T-cell (primary cell): ENCODE measurements around the gene NT5DC1. TPM values are rescaled to one million over a fixed set of nuclear protein-coding genes. Genes with fewer than 3 reads are reported as not detected.

Source experiments
- ATAC-seq, 4 experiments: fragments of 200-7000 bp in 3 of 4; fragments of 150-1000 bp in 1 of 4; cut with Tn5 transposase; replicated peaks in 1 of 4; 1 replicate in 3 of 4; 2 replicates in 1 of 4; pipeline ENCODE4 v1.10.0; 2021; ENCODE audit warnings: moderate library complexity in 3 of 4, mild to moderate bottlenecking in 2 of 4, moderate number of reproducible peaks in 1 of 4
- CTCF ChIA-PET, 2 donors: fragments of 300-600 bp; sonication (Branson Sonifier 250); formaldehyde crosslinking; loops; one replicate each; lab custom pipeline; 2022; ENCODE audit warnings: antibody characterized with exemption in 2 of 2; lab: Charles Lee
- POLR2A ChIA-PET, 2 donors: fragments of 300-600 bp; sonication (Branson Sonifier 250); formaldehyde crosslinking; loops; one replicate each; lab custom pipeline; 2022; ENCODE audit warnings: antibody characterized with exemption in 2 of 2; lab: Charles Lee
- DNase-seq, 35 experiments: peaks; one replicate each; pipeline versions ENCODE4 v3.0.0 to v3.0.0-alpha.2; 2013 to 2023
- H3K27ac ChIP-seq: one replicate; pipeline ENCODE4 v1.5.1; 2013; ENCODE audit warnings: low read length
- H3K27me3 ChIP-seq, 2 experiments: replicated peaks in 1 of 2; 1 replicate in 1 of 2; 2 replicates in 1 of 2; pipeline versions ENCODE4 v1.6.1 to v1.7.0; 2013; ENCODE audit warnings: low read length in 1 of 2, mixed read lengths in 1 of 2; ENCODE audit not compliant: control insufficient read depth in 2 of 2, insufficient read depth in 2 of 2; ENCODE audit errors: extremely low read depth in 1 of 2
- H3K36me3 ChIP-seq, 2 donors: 1 replicate in 1 of 2; 2 replicates in 1 of 2; pipeline versions ENCODE4 v1.6.1 to v1.7.0; 2013; ENCODE audit warnings: low read length in 1 of 2; ENCODE audit not compliant: control insufficient read depth in 2 of 2, insufficient read depth in 1 of 2; ENCODE audit errors: extremely low read depth in 1 of 2
- H3K4me1 ChIP-seq, 2 experiments: 1 replicate in 1 of 2; 2 replicates in 1 of 2; pipeline versions ENCODE4 v1.6.1 to v1.7.0; 2013; ENCODE audit warnings: low read length in 2 of 2, mixed read lengths in 1 of 2; ENCODE audit not compliant: insufficient read depth in 2 of 2, control insufficient read depth in 1 of 2; ENCODE audit errors: extremely low read depth in 1 of 2
- H3K4me3 ChIP-seq, 2 donors: 1 replicate in 1 of 2; 2 replicates in 1 of 2; pipeline versions ENCODE4 v1.5.1 to v1.7.0; 2013; ENCODE audit warnings: mild to moderate bottlenecking in 2 of 2, low read length in 1 of 2, moderate library complexity in 1 of 2; ENCODE audit not compliant: control insufficient read depth in 1 of 2; ENCODE audit errors: extremely low read depth in 1 of 2
- H3K9me3 ChIP-seq: 2 replicates; pipeline ENCODE4 v1.7.0; 2013
- H3K27ac Mint-ChIP-seq, 2 donors: one replicate each; pipeline ENCODE4 v1.8.0; 2020 to 2021; ENCODE audit warnings: mild to moderate bottlenecking in 2 of 2, mixed read lengths in 2 of 2
- H3K27me3 Mint-ChIP-seq, 2 donors: one replicate each; pipeline ENCODE4 v1.8.0; 2021 to 2022; ENCODE audit warnings: mixed read lengths in 2 of 2
- H3K36me3 Mint-ChIP-seq: one replicate; pipeline ENCODE4 v1.8.0; 2021; ENCODE audit warnings: mixed read lengths
- H3K4me1 Mint-ChIP-seq, 3 donors: one replicate each; pipeline ENCODE4 v1.8.0; 2020 to 2022; ENCODE audit warnings: mixed read lengths in 3 of 3, mild to moderate bottlenecking in 1 of 3
- H3K4me3 Mint-ChIP-seq, 3 donors: one replicate each; pipeline ENCODE4 v1.8.0; 2020 to 2022; ENCODE audit warnings: mild to moderate bottlenecking in 3 of 3, mixed read lengths in 3 of 3, moderate library complexity in 3 of 3
- H3K9me3 Mint-ChIP-seq, 3 donors: one replicate each; pipeline ENCODE4 v1.8.0; 2020 to 2022; ENCODE audit warnings: mixed read lengths in 3 of 3
- WGBS: methylation state at CpG from one replicate; pipeline ENCODE4 v1.1.5; 2013; ENCODE audit warnings: missing lambda C conversion rate; ENCODE audit not compliant: insufficient coverage; 5-methylcytosine and 5-hydroxymethylcytosine counted together
- total RNA-seq, 35 experiments: library from RNA in 6 of 35; stranded (reverse) in 6 of 35; fragments of 120-200 nt in 1 of 35; gene quantifications; one replicate each; pipeline versions ENCODE4 v1.2.1 to v1.2.4 and lab custom pipeline; 2013 to 2026

The NT5DC1 gene
- total RNA-seq, 5 donors from 2014 or later (not counting 1 experiment from before 2014, with no cell fraction given), result 33.8 to 47.3 (median 38.1) TPM

GRCh38 chr6:116200619-116201249, 100.1 kb downstream of the NT5DC1 start:
- WGBS, result 100% methylated on average over 1 of the region's 3 CpGs
- Histone ChIP-seq H3K27ac (no peak overlapping the region), H3K9me3 (no peaks in the 10 kb centered on the region), H3K4me1 (no peaks in the 10 kb centered on the region), H3K4me3 (no peak overlapping the region), H3K27me3 (no peaks in the 10 kb centered on the region), H3K36me3 (no peaks in the 10 kb centered on the region)
- Mint-ChIP-seq H3K4me3 (no peak overlapping the region), H3K4me1 (peaks cover 0 to 7% (median 0%) of the 10 kb centered on the region in 3 donors), H3K36me3 (peaks cover 20% of the 10 kb centered on the region), H3K27ac (no peak overlapping the region), H3K9me3 (no peaks in the 10 kb centered on the region), H3K27me3 (no peaks in the 10 kb centered on the region)
- CTCF ChIA-PET, result interaction anchor here in 1 of 2 donors (0.6 kb wide), 1 partner anchor 17 kb away, joined by 3 read pairs; no protein-coding TSS in a partner anchor
- DNase-seq (no peak), ATAC-seq (no peak)
- POLR2A ChIA-PET, result no interaction called here

GRCh38 chr6:116201538-116201937, 100.9 kb downstream of the NT5DC1 start:
- no peak overlapping the region for H3K4me3 ChIP-seq
- DNase-seq (no peak), ATAC-seq (no peak)
- H3K27me3 Mint-ChIP-seq, result no peaks in the 10 kb centered on the region
- H3K9me3 ChIP-seq, result no peaks in the 10 kb centered on the region
- H3K9me3 Mint-ChIP-seq, result no peaks in the 10 kb centered on the region
- 100% methylated on average over 1 of the region's 2 CpGs for WGBS
- no peaks in the 10 kb centered on the region for H3K27me3 ChIP-seq
- peaks cover 19% of the 10 kb centered on the region for H3K36me3 Mint-ChIP-seq
- H3K27ac ChIP-seq, result no peak overlapping the region
- no peak overlapping the region for H3K27ac Mint-ChIP-seq
- H3K36me3 ChIP-seq, result no peaks in the 10 kb centered on the region
- CTCF ChIA-PET, result no interaction called here
- peaks cover 0 to 7% (median 0%) of the 10 kb centered on the region in 3 donors for H3K4me1 Mint-ChIP-seq
- no peaks in the 10 kb centered on the region for H3K4me1 ChIP-seq
- POLR2A ChIA-PET, result no interaction called here
- no peak overlapping the region for H3K4me3 Mint-ChIP-seq

- no peak overlapping the region for H3K27ac Mint-ChIP-seq
- Histone ChIP-seq H3K27ac (no peak overlapping the region), H3K27me3 (no peaks in the 10 kb centered on the region), H3K36me3 (no peaks in the 10 kb centered on the region), H3K9me3 (no peaks in the 10 kb centered on the region), H3K4me3 (no peak overlapping the region), H3K4me1 (no peaks in the 10 kb centered on the region)
- CTCF ChIA-PET, result interaction anchor here (0.6 to 1.3 kb wide), 2 partner anchors 13 to 14 kb away, joined by 3 to 5 read pairs; no protein-coding TSS in a partner anchor
- no peaks in the 10 kb centered on the region for H3K9me3 Mint-ChIP-seq
- ATAC-seq (no peak), DNase-seq (no peak)
- H3K4me3 Mint-ChIP-seq, result no peak overlapping the region
- H3K27me3 Mint-ChIP-seq, result no peaks in the 10 kb centered on the region
- no peaks in the 10 kb centered on the region for H3K4me1 Mint-ChIP-seq
- peaks cover 9% of the 10 kb centered on the region for H3K36me3 Mint-ChIP-seq
- WGBS, result no CpG with 5 or more reads among the region's 2 CpGs
- POLR2A ChIA-PET, result no interaction called here
Observed at GRCh38 chr6:116205281-116205680, 104.6 kb downstream of the NT5DC1 start.

GRCh38 chr6:116206231-116206903, 105.7 kb downstream of the NT5DC1 start:
- no peaks in the 10 kb centered on the region for H3K9me3 ChIP-seq
- Mint-ChIP-seq H3K9me3 (no peaks in the 10 kb centered on the region), H3K4me3 (no peak overlapping the region), H3K4me1 (no peaks in the 10 kb centered on the region), H3K27ac (no peak overlapping the region), H3K27me3 (no peaks in the 10 kb centered on the region), H3K36me3 (peaks cover 9% of the 10 kb centered on the region)
- ChIA-PET CTCF (interaction anchor here (0.6 to 3.1 kb wide), 4 partner anchors 11 to 16 kb away, joined by 3 to 10 read pairs (median 4); no protein-coding TSS in a partner anchor), POLR2A (no interaction called here)
- WGBS, result no CpG with 5 or more reads among the region's 1 CpG
- no peaks in the 10 kb centered on the region for H3K4me1 ChIP-seq
- ATAC-seq (no peak), DNase-seq (no peak)
- H3K36me3 ChIP-seq, result peaks cover 0 to 2% of the 10 kb centered on the region in 2 donors
- no peaks in the 10 kb centered on the region for H3K27me3 ChIP-seq
- no peak overlapping the region for H3K27ac ChIP-seq
- H3K4me3 ChIP-seq, result no peak overlapping the region

- Histone ChIP-seq H3K9me3 (no peaks in the 10 kb centered on the region), H3K4me3 (no peak overlapping the region), H3K27me3 (no peaks in the 10 kb centered on the region), H3K36me3 (peaks cover 0 to 2% of the 10 kb centered on the region in 2 donors), H3K4me1 (no peaks in the 10 kb centered on the region), H3K27ac (no peak overlapping the region)
- Mint-ChIP-seq H3K27me3 (no peaks in the 10 kb centered on the region), H3K4me1 (no peaks in the 10 kb centered on the region), H3K9me3 (no peaks in the 10 kb centered on the region), H3K27ac (no peak overlapping the region), H3K36me3 (peaks cover 9% of the 10 kb centered on the region), H3K4me3 (no peak overlapping the region)
- ChIA-PET POLR2A (interaction anchor here in 1 of 2 donors (0.6 kb wide), 1 partner anchor 185 kb away, joined by 4 read pairs; no protein-coding TSS in a partner anchor), CTCF (interaction anchor here in 1 of 2 donors (0.9 to 3.1 kb wide), 2 partner anchors 10 to 197 kb away, joined by 3 to 10 read pairs; no protein-coding TSS in a partner anchor)
- DNase-seq (no peak), ATAC-seq (no peak)
- WGBS, result no CpG with 5 or more reads among the region's 4 CpGs
Observed at GRCh38 chr6:116208056-116208785, 107.6 kb downstream of the NT5DC1 start.

- Histone ChIP-seq H3K36me3 (peaks cover 0 to 2% of the 10 kb centered on the region in 2 donors), H3K9me3 (no peaks in the 10 kb centered on the region), H3K4me3 (no peak overlapping the region), H3K27ac (no peak overlapping the region), H3K4me1 (no peaks in the 10 kb centered on the region), H3K27me3 (no peaks in the 10 kb centered on the region)
- Mint-ChIP-seq H3K27me3 (no peaks in the 10 kb centered on the region), H3K4me1 (no peaks in the 10 kb centered on the region), H3K4me3 (no peak overlapping the region), H3K27ac (no peak overlapping the region), H3K36me3 (peaks cover 6% of the 10 kb centered on the region), H3K9me3 (no peaks in the 10 kb centered on the region)
- CTCF ChIA-PET, result interaction anchor here (0.6 to 1.4 kb wide), 4 partner anchors 8 to 27 kb away, joined by 3 to 7 read pairs (median 3); no protein-coding TSS in a partner anchor
- 100% methylated on average over 5 of the region's 5 CpGs for WGBS
- POLR2A ChIA-PET, result no interaction called here
- no peak for ATAC-seq
- DNase-seq, result no peak
Observed at GRCh38 chr6:116210316-116210715, 109.7 kb downstream of the NT5DC1 start.
